CD14-positive monocyte (primary cell): ENCODE results near the gene AK1. TPM values are rescaled to one million over a fixed set of nuclear protein-coding genes. Genes with fewer than 3 reads are reported as not detected.
"Not testable (repeated sequence)": the region's sequence is repeated elsewhere in the genome, so short reads cannot be mapped to it uniquely, and the experiment has no call there.

ENCODE experiments used
- DNase-seq, 3 donors: peaks; one replicate each; pipeline ENCODE4 v3.0.0-alpha.2; 2011 to 2022
- H2AFZ ChIP-seq: 2 replicates; pipeline ENCODE4 v1.6.0; 2012; ENCODE audit warnings: mild to moderate bottlenecking, low read depth, low read length, inconsistent platforms; ENCODE audit not compliant: insufficient read depth, poor library complexity, severe bottlenecking
- H3K27ac ChIP-seq, 2 donors: 1 replicate in 1 of 2; 2 replicates in 1 of 2; pipeline ENCODE4 v1.5.1; 2012 to 2013; ENCODE audit warnings: low read length in 2 of 2, control low read depth in 1 of 2, inconsistent platforms in 1 of 2, low read depth in 1 of 2, mild to moderate bottlenecking in 1 of 2
- H3K27me3 ChIP-seq, 2 donors: one replicate each; pipeline versions ENCODE4 v1.6.0 to v1.6.1; 2011 to 2013; ENCODE audit warnings: low read length in 2 of 2; ENCODE audit not compliant: control insufficient read depth in 2 of 2, insufficient read depth in 2 of 2
- H3K36me3 ChIP-seq, 2 donors: replicated peaks in 1 of 2; 1 replicate in 1 of 2; 2 replicates in 1 of 2; pipeline versions ENCODE4 v1.5.1 to v1.6.1; 2012 to 2013; ENCODE audit warnings: low read length in 2 of 2, control low read depth in 1 of 2, inconsistent platforms in 1 of 2, mild to moderate bottlenecking in 1 of 2; ENCODE audit not compliant: insufficient read depth in 2 of 2, control insufficient read depth in 1 of 2
- H3K4me1 ChIP-seq, 2 donors: 1 replicate in 1 of 2; 2 replicates in 1 of 2; pipeline versions ENCODE4 v1.5.1 to v1.6.1; 2012 to 2013; ENCODE audit warnings: low read length in 2 of 2, control low read depth in 1 of 2, inconsistent platforms in 1 of 2, mild to moderate bottlenecking in 1 of 2, moderate library complexity in 1 of 2; ENCODE audit not compliant: insufficient read depth in 2 of 2, control insufficient read depth in 1 of 2
- H3K4me2 ChIP-seq: replicated peaks from 2 replicates; pipeline ENCODE3; 2012; ENCODE audit warnings: low read length, moderate library complexity, mild to moderate bottlenecking; ENCODE audit not compliant: poor library complexity, severe bottlenecking; ENCODE audit errors: extremely low read depth
- H3K4me3 ChIP-seq, 3 experiments: fragments of 200-600 bp in 1 of 3; sonication (generic) in 1 of 3; replicated peaks in 1 of 3; 1 replicate in 2 of 3; 2 replicates in 1 of 3; pipeline ENCODE4 v1.5.1; 2011 to 2013; ENCODE audit warnings: low read length in 3 of 3, mild to moderate bottlenecking in 3 of 3, control low read depth in 2 of 3, low read depth in 2 of 3, inconsistent platforms in 1 of 3, moderate library complexity in 1 of 3
- H3K79me2 ChIP-seq: 2 replicates; pipeline ENCODE4 v1.6.0; 2012; ENCODE audit warnings: mild to moderate bottlenecking, control low read depth, inconsistent platforms, low read length, moderate library complexity; ENCODE audit not compliant: insufficient read depth
- H3K9ac ChIP-seq: 2 replicates; pipeline ENCODE4 v1.6.0; 2017; ENCODE audit warnings: low read length, mild to moderate bottlenecking; ENCODE audit not compliant: insufficient read depth, poor library complexity, severe bottlenecking
- H3K9me3 ChIP-seq, 2 donors: replicated peaks in 1 of 2; 1 replicate in 1 of 2; 2 replicates in 1 of 2; pipeline versions ENCODE4 v1.5.1 to v1.6.1; 2012 to 2013; ENCODE audit warnings: low read length in 2 of 2, control low read depth in 1 of 2; ENCODE audit not compliant: control insufficient read depth in 1 of 2, insufficient read depth in 1 of 2
- H4K20me1 ChIP-seq: 2 replicates; pipeline ENCODE4 v1.6.0; 2012; ENCODE audit warnings: mild to moderate bottlenecking, low read length, control low read depth, moderate library complexity; ENCODE audit not compliant: insufficient read depth
- H3K27ac Mint-ChIP-seq, 7 donors: one replicate each; pipeline ENCODE4 v1.8.0; 2020; ENCODE audit warnings: mild to moderate bottlenecking in 7 of 7, mixed read lengths in 7 of 7, moderate library complexity in 6 of 7, inconsistent platforms in 2 of 7
- H3K27me3 Mint-ChIP-seq, 3 donors: one replicate each; pipeline ENCODE4 v1.8.0; 2021 to 2022; ENCODE audit warnings: low read depth in 3 of 3, mild to moderate bottlenecking in 3 of 3, mixed read lengths in 3 of 3, moderate library complexity in 3 of 3, inconsistent platforms in 1 of 3
- H3K36me3 Mint-ChIP-seq, 2 donors: one replicate each; pipeline ENCODE4 v1.8.0; 2020; ENCODE audit warnings: mixed read lengths in 2 of 2, inconsistent platforms in 1 of 2, mild to moderate bottlenecking in 1 of 2
- H3K4me1 Mint-ChIP-seq: one replicate; pipeline ENCODE4 v1.8.0; 2020; ENCODE audit warnings: mild to moderate bottlenecking, mixed read lengths
- H3K4me3 Mint-ChIP-seq, 2 donors: one replicate each; pipeline ENCODE4 v1.8.0; 2020; ENCODE audit warnings: mild to moderate bottlenecking in 2 of 2, mixed read lengths in 2 of 2, moderate library complexity in 1 of 2
- H3K9me3 Mint-ChIP-seq, 7 donors: one replicate each; pipeline ENCODE4 v1.8.0; 2020 to 2022; ENCODE audit warnings: mixed read lengths in 7 of 7, mild to moderate bottlenecking in 6 of 7, moderate library complexity in 6 of 7, inconsistent platforms in 2 of 7
- CTCF ChIP-seq: fragments of 200-600 bp; IDR thresholded peaks from one replicate; pipeline ENCODE4 v1.8.0; 2022; ENCODE audit warnings: antibody characterized with exemption, mild to moderate bottlenecking
- WGBS: methylation state at CpG from one replicate; pipeline ENCODE4 v1.1.5; 2013; ENCODE audit warnings: missing lambda C conversion rate; ENCODE audit not compliant: insufficient coverage; 5-methylcytosine and 5-hydroxymethylcytosine counted together
- intact Hi-C, 2 donors: fragments of 100-400 bp; cut with micrococcal nuclease; formaldehyde crosslinking; loops; one replicate each; pipeline versions ENCODE4 v1.15.0 to v1.15.1; 2023
- polyA plus RNA-seq, 3 donors: library from polyadenylated mRNA; depleted of rRNA in 1 of 3; unstranded in 2 of 3; stranded (reverse) in 1 of 3; fragments of 300-500 nt in 2 of 3; fragments of >200 nt in 1 of 3; fragmentation: Illumina TruSeq in 2 of 3; gene quantifications; 1 replicate in 2 of 3; 2 replicates in 1 of 3; pipeline ENCODE4 v1.2.3, GENCODE V29; 2012 to 2021

The AK1 gene
- polyA plus RNA-seq, 3 donors: 3.5 TPM; not detected in 2

- Mint-ChIP-seq H3K27me3 (peaks cover 2 to 5% (median 3%) of the 10 kb centered on the region in 3 donors), H3K9me3 (peaks cover 0 to 3% (median 0%) of the 10 kb centered on the region in 7 donors), H3K27ac (peak overlapping the region in 1 of 7 donors; percentile 33), H3K4me3 (no peak overlapping the region), H3K4me1 (peaks cover 8% of the 10 kb centered on the region), H3K36me3 (peaks cover 18 to 25% of the 10 kb centered on the region in 2 donors)
- Histone ChIP-seq H3K9me3 (no peaks in the 10 kb centered on the region), H3K4me3 (no peak overlapping the region), H3K79me2 (no peaks in the 10 kb centered on the region), H3K9ac (no peak overlapping the region), H3K27ac (no peak overlapping the region), H3K4me1 (no peaks in the 10 kb centered on the region), H2AFZ (no peak overlapping the region), H3K27me3 (no peaks in the 10 kb centered on the region), H3K36me3 (peaks cover 14 to 18% of the 10 kb centered on the region in 2 donors), H3K4me2 (no peak overlapping the region), H4K20me1 (no peaks in the 10 kb centered on the region)
- intact Hi-C loops: loop anchor here in 1 of 2 donors (5.0 kb wide), 1 partner anchor 38 kb away; no protein-coding TSS in a partner anchor
- no peak for TF ChIP-seq CTCF
- WGBS: 93% methylated on average over 3 of the region's 7 CpGs
- no peak for DNase-seq
Measured at GRCh38 chr9:127883959-127884358, 6.5 kb upstream of the AK1 start.

- H3K36me3 ChIP-seq, H3K27ac Mint-ChIP-seq, H3K4me1 ChIP-seq, H3K4me2 ChIP-seq, H3K79me2 ChIP-seq, H2AFZ ChIP-seq, H3K9me3 Mint-ChIP-seq, H3K27ac ChIP-seq, H3K9ac ChIP-seq, H3K4me3 ChIP-seq, DNase-seq, H3K36me3 Mint-ChIP-seq, H3K4me3 Mint-ChIP-seq, H3K9me3 ChIP-seq, H4K20me1 ChIP-seq: not testable (repeated sequence)
- 100% methylated on average over 2 of the region's 3 CpGs for WGBS
- intact Hi-C loops: loop anchor here in 1 of 2 donors (5.0 kb wide), 1 partner anchor 41 kb away; no protein-coding TSS in a partner anchor
- peaks cover 6 to 19% of the 10 kb centered on the region in 2 donors for H3K27me3 ChIP-seq
- peaks cover 15% of the 10 kb centered on the region for H3K4me1 Mint-ChIP-seq
- H3K27me3 Mint-ChIP-seq: peaks cover 18 to 26% (median 18%) of the 10 kb centered on the region in 3 donors
Measured at GRCh38 chr9:127881715-127882114, 4.2 kb upstream of the AK1 start.
